Skin of body (tissue), 2 donors: Measurements from ENCODE around the gene TRIM38. TPM values are rescaled to one million over a fixed set of nuclear protein-coding genes. Genes with fewer than 3 reads are reported as not detected.
"Not testable (repeated sequence)": the region's sequence is repeated elsewhere in the genome, so short reads cannot be mapped to it uniquely, and the experiment has no call there.

Experiments used
- DNase-seq: peaks from one replicate; lab custom pipeline; 2025; lab: John Stamatoyannopoulos, UW
- total RNA-seq: library from RNA; depleted of rRNA; stranded (reverse); fragments of >200 nt; gene quantifications from one replicate; pipeline ENCODE4 v1.2.3, GENCODE V29; 2014

The TRIM38 gene
- 8.7 TPM for total RNA-seq

DNA sequence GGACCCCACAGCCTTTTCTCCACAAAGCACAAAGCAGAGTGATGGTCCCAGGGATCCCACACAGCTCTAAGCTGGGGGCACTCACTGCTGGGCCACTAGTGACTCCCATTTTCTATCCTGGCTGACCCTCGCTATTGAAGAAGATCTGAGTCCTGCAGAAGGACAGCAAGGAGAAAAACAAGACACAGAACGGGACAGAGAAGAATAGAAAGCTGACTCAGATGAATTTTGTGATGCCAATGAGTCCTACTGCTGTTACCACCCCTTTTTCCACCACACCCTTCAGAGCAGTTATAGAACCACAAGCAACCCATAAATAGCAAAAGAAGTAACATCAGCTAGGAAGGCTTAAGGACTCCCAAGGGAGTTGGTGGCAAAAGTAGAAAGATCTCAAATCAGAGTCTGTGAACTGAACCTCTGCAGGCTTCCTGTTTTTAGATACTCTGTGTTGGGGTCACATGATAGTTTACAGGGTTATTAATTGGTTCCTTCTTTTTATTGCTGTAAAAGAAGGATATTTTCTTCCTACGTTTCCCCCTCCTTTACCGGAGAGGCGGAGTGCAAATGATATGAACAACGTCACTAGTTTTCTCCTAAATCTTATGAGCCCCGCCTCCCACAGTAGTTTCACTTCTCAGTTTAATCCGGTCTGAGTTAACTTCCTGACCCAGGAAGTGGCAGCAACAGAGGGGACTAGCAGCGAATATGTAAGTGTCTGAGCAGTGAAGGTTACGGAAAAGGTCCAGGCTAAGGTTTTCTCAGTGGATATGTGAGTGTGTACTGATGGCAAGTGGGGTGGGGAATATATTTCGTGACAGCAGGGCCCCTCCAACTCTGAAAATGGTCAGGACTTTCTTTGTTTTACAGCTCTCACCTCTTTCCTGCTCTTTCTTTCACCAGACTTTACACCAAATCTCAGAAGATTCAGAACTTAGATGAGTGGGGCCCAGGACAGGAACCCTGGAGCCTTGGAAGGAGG is at the start of gene TRIM38:
TRIM38 (plus strand) TSS at position 654 of the 979 bp plus-strand sequence. CDS start 3,721 bp downstream, outside the sequence.
- DNase-seq = peak; percentile 94

- DNase-seq = no peak
These were observed 48.9 kb upstream of the TRIM38 start for GRCh38 chr6:25913741-25914140.

- DNase-seq = no peak
These were observed 46.3 kb upstream of the TRIM38 start for GRCh38 chr6:25916330-25916729.

DNA sequence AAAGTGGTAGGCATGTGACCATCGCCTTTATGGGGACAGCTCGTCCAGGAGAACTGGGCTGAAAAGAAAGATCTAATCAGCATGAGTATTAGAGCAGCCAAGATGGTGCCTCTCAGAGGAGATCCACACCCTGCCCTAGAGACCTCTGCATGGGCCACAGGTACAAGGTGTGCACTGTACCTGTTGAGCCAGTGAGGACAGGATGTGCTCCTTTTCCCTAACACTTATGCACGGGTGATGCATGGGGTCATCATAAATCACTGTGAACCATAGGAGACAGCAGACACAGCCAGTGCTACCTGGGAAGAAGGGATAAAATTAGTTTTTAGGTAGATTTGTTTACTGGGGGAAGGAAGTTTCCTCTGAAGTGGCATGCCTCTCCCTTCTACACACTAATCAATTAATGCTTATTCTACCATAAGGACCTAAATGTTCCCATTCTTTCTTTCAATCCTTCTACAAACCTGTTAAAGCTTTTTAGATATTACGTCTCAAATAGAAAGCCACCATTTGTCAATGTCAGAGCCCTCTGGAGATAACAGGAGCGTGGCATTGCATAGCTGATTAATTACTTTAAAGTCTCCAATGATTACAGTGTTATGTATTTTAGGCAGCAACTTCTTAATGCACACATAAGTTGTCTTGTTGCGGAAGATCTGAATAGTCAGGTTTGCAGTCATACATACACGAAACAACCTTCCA is 45.7 kb upstream of the TRIM38 start:
- DNase-seq = no peak

DNA sequence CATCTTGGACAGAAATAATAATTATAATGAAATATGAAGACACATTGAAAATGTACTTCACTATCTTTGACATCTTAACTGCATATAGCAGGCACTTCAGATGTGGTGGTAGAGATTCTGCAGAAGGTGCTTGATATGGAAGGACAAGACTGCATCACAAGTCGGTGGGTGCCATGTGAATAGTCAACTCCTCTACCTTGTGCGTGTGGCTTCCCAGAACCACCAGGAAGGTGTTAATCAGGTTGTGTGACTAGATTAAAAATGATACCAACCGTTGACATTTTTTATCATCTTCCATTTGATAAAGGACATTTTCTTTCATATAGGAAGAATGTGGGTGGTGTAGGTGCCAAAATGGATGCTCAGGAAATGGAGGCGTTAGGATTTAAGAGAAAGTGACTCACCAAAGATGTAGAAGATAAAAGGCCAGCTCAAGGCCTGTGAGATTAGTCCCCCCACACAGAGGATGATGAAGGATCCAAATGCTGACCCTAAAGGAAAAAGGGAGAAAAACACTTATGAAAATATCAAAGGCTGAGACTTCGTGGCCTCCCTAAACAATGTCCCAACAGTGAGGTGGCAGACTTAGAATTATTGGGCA is 44.4 kb upstream of the TRIM38 start:
- DNase-seq = no peak

GRCh38 chr6:25919657-25920056 is 42.9 kb upstream of the TRIM38 start:
- no peak for DNase-seq

DNA sequence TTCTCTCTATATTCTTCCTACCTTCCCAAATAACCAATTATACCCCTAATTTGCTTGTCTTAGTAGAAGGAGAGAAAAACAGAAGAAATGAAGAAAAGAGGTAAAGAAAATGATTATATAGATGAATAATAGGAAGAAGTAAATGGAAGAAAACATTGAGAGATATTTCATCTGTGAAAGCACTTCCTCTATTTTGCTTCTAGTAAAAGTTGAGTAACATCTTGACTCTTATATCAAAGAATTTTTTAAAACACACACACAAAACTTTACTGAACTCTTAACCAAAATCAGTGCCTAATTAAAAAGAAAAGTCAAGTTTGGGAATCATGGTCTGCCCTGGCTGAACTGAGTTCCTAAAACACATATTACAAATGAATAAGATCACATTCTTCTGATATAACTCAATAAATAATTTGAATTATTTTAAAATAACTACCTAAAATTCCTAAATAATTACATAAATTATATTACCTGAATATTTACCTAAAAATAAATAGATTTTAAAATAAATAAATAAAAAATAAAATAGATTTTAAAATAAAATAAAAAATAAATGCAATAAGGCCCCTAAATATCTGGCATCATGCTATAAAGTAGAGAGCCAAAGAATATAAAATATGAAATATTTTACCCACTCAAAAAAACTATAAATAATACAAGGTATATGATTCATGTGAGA is 40.9 kb upstream of the TRIM38 start:
- no peak for DNase-seq

DNA sequence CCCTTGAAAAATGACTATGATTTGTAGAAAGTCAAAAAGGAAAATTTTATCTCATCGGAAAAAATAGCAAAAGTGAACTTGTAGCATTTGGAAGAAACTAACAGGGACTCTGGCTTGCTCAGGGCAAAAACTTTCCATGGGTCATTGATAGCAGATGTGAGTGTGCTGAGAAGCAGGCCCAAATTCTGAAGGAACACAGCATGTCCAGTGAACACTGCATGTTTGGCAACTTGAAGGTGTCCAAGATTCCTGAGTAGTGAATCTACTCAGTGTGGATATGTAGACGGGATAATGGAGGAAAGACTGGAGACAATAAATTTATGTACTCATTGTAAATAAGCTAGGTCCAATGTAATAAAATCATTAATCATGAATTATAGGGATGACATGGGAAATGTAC is 40.3 kb upstream of the TRIM38 start:
- no peak for DNase-seq

GRCh38 chr6:25925876-25926275 is 36.7 kb upstream of the TRIM38 start:
- no peak for DNase-seq

DNA sequence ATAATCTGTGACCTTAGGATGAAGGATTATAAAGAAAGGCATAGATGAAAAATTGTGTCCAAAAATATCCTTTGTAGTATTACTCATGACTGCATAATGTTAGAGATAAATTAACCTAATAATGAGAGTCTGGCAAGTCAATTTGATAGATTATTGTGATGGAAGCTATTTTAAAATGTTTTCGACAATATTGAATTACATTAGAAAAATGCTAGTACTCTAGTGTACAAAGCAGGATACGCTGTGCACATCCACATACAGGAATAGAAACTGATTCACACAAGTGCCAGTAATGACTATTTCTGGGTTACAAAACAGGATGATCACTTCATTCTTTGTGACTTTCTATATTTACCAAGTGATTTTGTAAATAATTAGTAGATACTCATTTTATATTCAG is 35.4 kb upstream of the TRIM38 start:
- no peak for DNase-seq

GRCh38 chr6:25927756-25928216 is 34.8 kb upstream of the TRIM38 start:
- no peak for DNase-seq

DNA sequence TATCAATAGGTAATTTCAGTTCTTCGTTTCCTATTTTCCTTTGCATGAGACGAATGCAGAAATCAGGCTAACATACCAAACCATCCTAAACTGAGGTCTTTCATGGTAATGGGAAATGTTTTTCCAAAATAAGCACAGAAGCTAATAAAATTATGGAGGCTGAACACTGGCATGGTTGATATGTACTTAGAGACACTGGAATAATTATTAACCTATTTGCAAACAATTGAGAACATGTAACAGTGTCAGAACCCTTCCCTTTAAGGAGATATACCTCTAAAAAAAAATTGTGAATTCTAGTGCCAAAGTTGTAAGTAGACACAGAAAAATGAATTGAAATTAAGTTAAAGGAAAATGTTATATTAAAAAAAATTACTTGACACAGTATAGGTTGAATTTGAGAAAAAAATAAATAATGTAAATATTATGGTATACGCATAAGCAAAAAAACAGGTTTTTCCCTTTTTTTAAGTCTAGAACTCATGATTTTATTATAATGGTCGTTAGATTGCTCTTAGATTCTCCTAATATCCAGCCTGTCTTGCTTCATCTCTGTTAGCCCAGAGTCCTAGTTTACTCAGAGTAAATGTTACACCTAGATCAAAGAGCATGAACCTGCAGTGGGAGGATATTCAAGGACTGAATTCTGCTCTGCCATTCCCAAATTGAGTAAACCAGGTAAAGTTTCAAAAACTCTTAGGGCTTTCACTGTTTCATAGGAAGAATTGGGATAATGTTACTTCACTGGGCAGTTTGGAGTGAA is 33.9 kb upstream of the TRIM38 start:
- no peak for DNase-seq

DNA sequence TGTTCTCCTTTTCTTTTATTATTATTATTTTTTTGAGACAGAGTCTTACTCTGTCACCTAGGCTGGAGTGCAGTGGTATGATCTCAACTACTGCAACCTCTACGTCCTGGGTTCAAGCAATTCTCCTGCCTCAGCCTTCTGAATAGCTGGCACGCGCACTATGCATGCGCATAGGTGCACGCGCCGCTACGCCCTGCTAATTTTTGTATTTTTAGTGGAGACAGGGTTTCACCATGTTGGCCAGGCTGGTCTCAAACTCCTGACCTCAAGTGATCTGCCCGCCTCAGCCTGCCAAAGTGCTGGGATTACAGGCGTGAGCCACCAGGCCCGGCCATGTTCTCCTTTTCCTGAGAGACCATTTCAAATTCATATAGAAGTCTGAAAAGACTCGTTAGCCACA is 32.8 kb upstream of the TRIM38 start:
- not testable (repeated sequence) for DNase-seq

GRCh38 chr6:25930532-25931410 is 31.8 kb upstream of the TRIM38 start, which contains the start of gene SLC17A2:
TSS of gene SLC17A2 (minus strand) at chr6:25930691. CDS start at chr6:25925796, 4,895 bp downstream.
- no peak for DNase-seq

GRCh38 chr6:25931411-25931709 is 31.2 kb upstream of the TRIM38 start:
- no peak for DNase-seq

- DNase-seq = no peak
These were observed 28.4 kb upstream of the TRIM38 start for GRCh38 chr6:25934156-25934555.

DNA sequence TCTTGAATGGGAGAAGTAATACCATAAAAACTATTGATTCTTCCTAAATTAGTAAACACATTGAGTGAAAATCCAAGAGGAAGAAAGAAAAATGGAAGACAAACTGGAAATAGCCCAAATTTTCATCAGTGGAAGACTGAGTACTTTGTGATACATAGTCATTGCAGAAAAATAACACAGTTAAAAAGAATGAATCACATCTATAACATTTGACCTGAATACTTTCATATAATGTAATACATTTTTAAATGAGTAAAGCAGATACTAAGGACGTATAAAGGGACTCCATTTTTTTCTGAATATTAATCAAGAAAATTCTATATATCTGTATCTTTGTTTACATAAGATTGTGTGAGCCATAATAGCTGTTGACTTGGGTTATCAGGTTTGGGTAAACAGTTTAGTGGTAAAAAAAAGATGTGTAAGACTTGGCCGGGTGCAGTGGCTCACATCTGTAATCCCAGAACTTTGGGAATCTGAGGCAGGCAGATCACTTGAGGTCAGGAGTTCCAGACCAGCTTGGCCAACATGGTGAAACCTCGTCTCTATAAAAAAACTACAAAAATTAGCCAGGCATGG is 27.8 kb upstream of the TRIM38 start:
- no peak for DNase-seq

DNA sequence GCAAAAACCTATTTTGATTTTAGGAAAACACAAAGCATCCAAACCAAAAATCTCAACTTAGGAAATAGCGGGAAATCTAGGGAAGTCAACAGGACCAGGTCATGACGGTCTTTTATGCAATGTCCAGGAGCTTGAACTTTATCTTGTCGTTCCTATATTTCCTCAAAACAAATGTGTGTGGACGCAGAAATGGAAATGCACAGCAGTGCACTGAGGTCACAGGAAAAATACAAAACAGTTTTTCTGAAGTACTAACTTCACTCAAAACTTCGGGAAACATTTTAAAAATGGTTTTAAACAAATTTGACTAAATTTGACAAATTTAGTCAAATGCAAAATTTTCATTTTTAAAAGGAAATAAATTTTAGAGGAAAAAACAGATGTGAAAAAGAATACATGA is 26.6 kb upstream of the TRIM38 start:
- no peak for DNase-seq

DNA sequence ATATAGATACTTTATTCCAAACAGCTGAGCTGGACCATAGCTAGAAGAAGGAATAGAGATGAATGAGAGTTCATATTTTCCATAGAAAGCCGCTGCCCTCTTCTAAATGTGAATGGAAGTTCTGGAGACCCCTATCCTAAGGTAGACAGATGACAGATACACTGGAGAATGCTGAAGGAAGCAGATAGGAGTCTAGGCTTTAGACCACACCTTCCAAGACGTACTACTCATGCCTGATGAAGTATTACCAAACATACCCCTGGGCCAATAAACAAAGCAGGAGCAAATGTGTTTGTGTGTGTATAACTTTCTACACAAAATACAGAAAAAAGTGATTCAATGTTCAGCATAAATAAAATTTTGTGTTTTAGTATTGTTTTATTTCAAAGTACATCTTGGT is 23.0 kb upstream of the TRIM38 start:
- no peak for DNase-seq
